Prostate gland (tissue), 2 donors: ENCODE measurements around the gene ABLIM1.

Source experiments
- POLR2A ChIP-seq: fragments of 450-650 bp; IDR thresholded peaks from one replicate; pipeline ENCODE4 v1.6.1; 2016; ENCODE audit warnings: antibody characterized with exemption, mild to moderate bottlenecking
- POLR2AphosphoS5 ChIP-seq: sonication (generic); formaldehyde crosslinking; IDR thresholded peaks from one replicate; pipeline ENCODE4 v1.6.1; 2017; ENCODE audit warnings: antibody characterized with exemption
- TF ChIP-seq, protein P1 (sequence below), 4 experiments: fragments of 200-600 bp in 2 of 4; fragments of 450-650 bp in 2 of 4; sonication (generic) in 2 of 4; IDR thresholded peaks; 1 replicate in 3 of 4; 2 replicates in 1 of 4; pipeline ENCODE4 v1.5.1; 2016 to 2019; ENCODE audit warnings: antibody characterized with exemption in 4 of 4, mild to moderate bottlenecking in 2 of 4, moderate library complexity in 2 of 4

DNA sequence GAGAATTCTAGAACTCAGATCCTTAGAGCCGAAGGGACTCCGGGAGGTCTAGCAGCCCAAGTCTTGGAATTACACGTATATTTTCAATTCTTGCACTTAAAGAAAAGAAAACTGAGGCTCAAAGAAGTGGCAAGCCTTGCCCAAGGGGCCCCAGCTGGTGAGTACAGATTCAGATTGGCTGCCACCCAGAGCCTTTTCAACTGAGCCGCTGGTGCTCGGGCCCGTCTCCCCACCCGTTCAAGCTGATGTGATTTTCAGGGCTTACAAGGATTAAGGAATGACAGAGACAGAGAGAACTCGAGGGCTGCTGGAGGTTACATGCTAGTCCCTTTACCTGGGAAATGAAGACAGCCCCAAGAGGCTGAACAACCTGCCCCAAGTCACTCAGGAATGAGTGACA lies 117.8 kb downstream of the ABLIM1 start:
- TF ChIP-seq, protein P1, sequence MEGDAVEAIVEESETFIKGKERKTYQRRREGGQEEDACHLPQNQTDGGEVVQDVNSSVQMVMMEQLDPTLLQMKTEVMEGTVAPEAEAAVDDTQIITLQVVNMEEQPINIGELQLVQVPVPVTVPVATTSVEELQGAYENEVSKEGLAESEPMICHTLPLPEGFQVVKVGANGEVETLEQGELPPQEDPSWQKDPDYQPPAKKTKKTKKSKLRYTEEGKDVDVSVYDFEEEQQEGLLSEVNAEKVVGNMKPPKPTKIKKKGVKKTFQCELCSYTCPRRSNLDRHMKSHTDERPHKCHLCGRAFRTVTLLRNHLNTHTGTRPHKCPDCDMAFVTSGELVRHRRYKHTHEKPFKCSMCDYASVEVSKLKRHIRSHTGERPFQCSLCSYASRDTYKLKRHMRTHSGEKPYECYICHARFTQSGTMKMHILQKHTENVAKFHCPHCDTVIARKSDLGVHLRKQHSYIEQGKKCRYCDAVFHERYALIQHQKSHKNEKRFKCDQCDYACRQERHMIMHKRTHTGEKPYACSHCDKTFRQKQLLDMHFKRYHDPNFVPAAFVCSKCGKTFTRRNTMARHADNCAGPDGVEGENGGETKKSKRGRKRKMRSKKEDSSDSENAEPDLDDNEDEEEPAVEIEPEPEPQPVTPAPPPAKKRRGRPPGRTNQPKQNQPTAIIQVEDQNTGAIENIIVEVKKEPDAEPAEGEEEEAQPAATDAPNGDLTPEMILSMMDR (IDR thresholded peaks at IDR 0.05): no peak
- TF ChIP-seq POLR2A (no peak), POLR2AphosphoS5 (no peak)
